Lower lobe of right lung (tissue), 2 donors: Measurements from ENCODE around the gene ST13. TPM values are rescaled to one million over a fixed set of nuclear protein-coding genes. Genes with fewer than 3 reads are reported as not detected.

Source experiments
- ATAC-seq, 2 donors: fragments of 200-7000 bp; cut with Tn5 transposase; one replicate each; pipeline ENCODE4 v1.9.1; 2020 to 2022; ENCODE audit warnings: mild to moderate bottlenecking in 2 of 2, moderate library complexity in 2 of 2
- DNase-seq: peaks from one replicate; pipeline ENCODE4 v3.0.0-alpha.2; 2020
- H3K27ac ChIP-seq: fragments of 200-600 bp; one replicate; pipeline ENCODE4 v1.8.0; 2022
- H3K27me3 ChIP-seq: fragments of 200-600 bp; one replicate; pipeline ENCODE4 v1.8.0; 2022; ENCODE audit warnings: low read depth
- H3K36me3 ChIP-seq: fragments of 200-600 bp; one replicate; pipeline ENCODE4 v1.8.0; 2022; ENCODE audit warnings: mild to moderate bottlenecking
- H3K4me1 ChIP-seq: fragments of 200-600 bp; one replicate; pipeline ENCODE4 v1.8.0; 2022
- H3K4me3 ChIP-seq: fragments of 200-600 bp; one replicate; pipeline ENCODE4 v1.8.0; 2022; ENCODE audit warnings: mild to moderate bottlenecking
- H3K9me3 ChIP-seq: fragments of 200-600 bp; one replicate; pipeline ENCODE4 v1.8.0; 2022
- intact Hi-C: fragments of 100-400 bp; cut with DNase I; formaldehyde crosslinking; loops from one replicate; pipeline ENCODE4 v1.11.0; 2022
- total RNA-seq: library from RNA; stranded (reverse); fragmentation: NEBNext Ultra II Directional; extraction: Animal tissue kit (Norgen Biotek cat#: 25700); gene quantifications from one replicate; pipeline ENCODE4 v1.2.1, GENCODE V29; 2021
- TF ChIP-seq, protein P1 (sequence below): fragments of 200-600 bp; IDR thresholded peaks from one replicate; pipeline ENCODE4 v1.8.0; 2022; ENCODE audit warnings: antibody characterized with exemption, mild to moderate bottlenecking
- donor health status: DM: no; HTN: yes; CAD: no; lungs with severe emphysema.

Gene ST13
- total RNA-seq, 1 donor from 2014 or later, result 237 TPM

DNA sequence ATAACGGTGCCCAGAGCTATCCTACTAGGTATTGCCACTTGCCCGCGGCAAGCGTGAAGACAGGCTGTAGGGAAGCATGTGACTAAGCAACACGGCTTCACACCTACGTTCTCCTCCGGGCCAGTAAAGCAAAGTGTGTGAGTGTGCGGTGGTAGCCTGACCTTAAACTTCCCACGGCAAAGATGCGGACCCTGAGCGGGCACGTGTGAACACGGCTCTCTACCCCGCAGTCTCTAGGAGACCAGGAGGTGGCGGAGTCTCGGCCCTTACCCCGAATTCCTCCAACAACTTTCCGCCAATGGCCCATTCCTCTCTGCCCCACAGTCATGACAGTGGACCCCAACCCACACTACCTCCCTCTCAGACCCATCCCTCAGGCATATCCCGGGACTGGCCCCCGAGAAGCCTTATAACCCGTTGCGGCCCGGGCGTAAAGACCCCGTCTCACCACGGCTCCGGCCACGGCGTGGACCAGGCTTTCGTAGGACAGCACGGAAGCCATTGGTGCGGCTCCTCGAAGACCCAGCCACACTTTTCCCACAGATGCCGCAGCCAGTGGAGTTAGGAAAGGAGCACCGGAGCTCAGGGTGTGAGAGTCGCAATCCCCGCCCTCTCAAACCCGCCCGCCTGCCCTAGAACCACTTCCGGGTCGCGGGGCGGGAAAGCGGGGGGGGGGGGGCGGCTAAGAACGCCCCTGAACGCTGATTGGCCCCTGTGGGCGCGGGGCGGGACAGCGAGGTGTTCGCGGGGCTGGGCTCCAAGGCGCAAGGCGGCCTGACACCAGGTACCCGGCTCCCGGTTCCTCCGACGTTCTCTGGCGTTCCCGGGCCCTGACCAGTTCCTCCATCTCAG is 37.5 kb downstream of the ST13 start, which contains the start of gene SLC25A17:
TSS of gene SLC25A17 (minus strand) at position 600 of the 852 bp plus-strand sequence. CDS start at position 502, 98 bp downstream.
- H3K4me3 ChIP-seq, result peak within 1 kb of the TSS; percentile 97
- intact Hi-C loops, result no loop called here
- no peaks in the 10 kb centered on the region for H3K9me3 ChIP-seq
- H3K27ac ChIP-seq, result peak within 1 kb of the TSS; percentile 77
- H3K36me3 ChIP-seq, result peaks cover 17% of the 10 kb centered on the region
- peaks cover 24% of the 10 kb centered on the region for H3K4me1 ChIP-seq
- peak; percentile 92 for DNase-seq
- peak; percentile 97 to 98 for ATAC-seq
- TF ChIP-seq, protein P1, sequence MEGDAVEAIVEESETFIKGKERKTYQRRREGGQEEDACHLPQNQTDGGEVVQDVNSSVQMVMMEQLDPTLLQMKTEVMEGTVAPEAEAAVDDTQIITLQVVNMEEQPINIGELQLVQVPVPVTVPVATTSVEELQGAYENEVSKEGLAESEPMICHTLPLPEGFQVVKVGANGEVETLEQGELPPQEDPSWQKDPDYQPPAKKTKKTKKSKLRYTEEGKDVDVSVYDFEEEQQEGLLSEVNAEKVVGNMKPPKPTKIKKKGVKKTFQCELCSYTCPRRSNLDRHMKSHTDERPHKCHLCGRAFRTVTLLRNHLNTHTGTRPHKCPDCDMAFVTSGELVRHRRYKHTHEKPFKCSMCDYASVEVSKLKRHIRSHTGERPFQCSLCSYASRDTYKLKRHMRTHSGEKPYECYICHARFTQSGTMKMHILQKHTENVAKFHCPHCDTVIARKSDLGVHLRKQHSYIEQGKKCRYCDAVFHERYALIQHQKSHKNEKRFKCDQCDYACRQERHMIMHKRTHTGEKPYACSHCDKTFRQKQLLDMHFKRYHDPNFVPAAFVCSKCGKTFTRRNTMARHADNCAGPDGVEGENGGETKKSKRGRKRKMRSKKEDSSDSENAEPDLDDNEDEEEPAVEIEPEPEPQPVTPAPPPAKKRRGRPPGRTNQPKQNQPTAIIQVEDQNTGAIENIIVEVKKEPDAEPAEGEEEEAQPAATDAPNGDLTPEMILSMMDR, result peak; percentile 39
- H3K27me3 ChIP-seq, result no peaks in the 10 kb centered on the region

DNA sequence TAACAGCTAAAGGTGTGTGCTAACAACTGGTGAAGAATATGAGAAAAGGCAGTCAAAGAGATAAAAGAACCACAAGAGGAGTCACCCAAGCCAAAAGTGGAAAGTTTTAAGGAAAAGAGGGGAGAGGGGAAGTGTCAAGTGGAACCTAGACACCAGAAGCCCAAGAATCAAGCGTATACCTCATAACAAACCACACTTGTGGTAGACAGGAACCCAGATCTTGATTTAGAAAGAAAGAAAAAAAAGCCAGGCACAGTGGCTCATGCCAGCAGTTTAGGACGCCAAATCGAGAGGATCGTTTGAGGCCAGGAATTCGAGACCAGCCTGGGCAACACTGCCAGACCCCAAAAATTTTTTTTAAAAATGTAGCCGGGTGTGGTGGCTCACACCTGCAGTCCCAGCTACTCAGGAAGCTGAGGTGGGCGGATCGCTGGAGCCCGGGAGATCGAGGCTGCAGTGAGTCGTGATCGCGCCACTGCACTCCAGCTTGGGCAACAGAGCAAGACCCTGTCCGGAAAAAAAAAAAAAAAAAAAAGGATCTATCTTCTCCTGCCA is 38.2 kb downstream of the ST13 start:
- TF ChIP-seq, protein P1, result no peak
- Histone ChIP-seq H3K9me3 (no peaks in the 10 kb centered on the region), H3K4me1 (peaks cover 24% of the 10 kb centered on the region), H3K27ac (peak overlapping the region; percentile 77), H3K4me3 (peak overlapping the region; percentile 97), H3K36me3 (peaks cover 11% of the 10 kb centered on the region), H3K27me3 (no peaks in the 10 kb centered on the region)
- intact Hi-C loops, result no loop called here
- ATAC-seq (no peak), DNase-seq (no peak)

DNA sequence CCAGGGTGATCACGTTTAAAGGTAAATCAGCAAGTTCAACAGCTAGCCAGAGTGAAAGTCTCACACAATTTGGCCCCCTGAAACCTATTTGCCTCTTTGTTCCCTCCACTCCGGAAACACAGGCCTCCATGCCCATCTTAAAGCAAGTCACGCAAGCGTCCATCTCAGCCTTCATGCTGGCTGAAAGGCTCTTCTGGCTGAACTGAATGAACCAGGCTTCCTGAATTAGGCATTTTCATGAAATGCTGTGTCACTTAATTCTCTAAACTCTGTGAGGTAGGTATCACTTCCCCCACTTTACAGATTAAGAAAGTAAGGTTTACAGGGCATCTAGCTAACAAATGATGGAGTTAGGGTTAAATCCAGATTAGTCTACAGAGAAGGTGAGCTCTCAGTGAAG is 38.7 kb downstream of the ST13 start:
- H3K4me1 ChIP-seq, result peaks cover 24% of the 10 kb centered on the region
- ATAC-seq (no peak), DNase-seq (no peak)
- peaks cover 6% of the 10 kb centered on the region for H3K36me3 ChIP-seq
- TF ChIP-seq, protein P1, result no peak
- H3K27me3 ChIP-seq, result no peaks in the 10 kb centered on the region
- H3K4me3 ChIP-seq, result peak overlapping the region; percentile 97
- intact Hi-C loops, result no loop called here
- H3K9me3 ChIP-seq, result no peaks in the 10 kb centered on the region
- H3K27ac ChIP-seq, result no peak overlapping the region

DNA sequence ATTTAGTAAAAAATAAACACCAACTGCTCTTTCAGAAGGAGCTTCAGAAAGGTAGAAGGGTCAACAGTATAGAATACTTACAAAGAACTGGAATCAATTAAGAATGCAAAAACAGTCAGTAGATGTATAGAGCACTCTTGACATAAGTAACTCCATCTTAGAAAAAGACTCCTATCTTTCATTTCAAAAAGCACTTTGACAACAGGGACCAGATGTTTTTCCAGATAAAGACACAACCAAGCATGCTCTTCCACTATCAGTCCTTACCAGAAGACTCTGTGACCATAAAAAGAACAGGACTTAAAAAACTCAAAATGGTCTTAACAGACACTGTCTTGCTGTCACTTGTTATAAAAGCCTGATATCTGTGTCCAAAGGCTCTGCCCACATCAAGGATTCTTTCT is 42.5 kb downstream of the ST13 start:
- DNase-seq (no peak), ATAC-seq (no peak)
- Histone ChIP-seq H3K27ac (no peak overlapping the region), H3K27me3 (no peaks in the 10 kb centered on the region), H3K4me1 (peaks cover 22% of the 10 kb centered on the region), H3K4me3 (no peak overlapping the region), H3K36me3 (no peaks in the 10 kb centered on the region), H3K9me3 (no peaks in the 10 kb centered on the region)
- TF ChIP-seq, protein P1, result no peak
- intact Hi-C loops, result no loop called here

DNA sequence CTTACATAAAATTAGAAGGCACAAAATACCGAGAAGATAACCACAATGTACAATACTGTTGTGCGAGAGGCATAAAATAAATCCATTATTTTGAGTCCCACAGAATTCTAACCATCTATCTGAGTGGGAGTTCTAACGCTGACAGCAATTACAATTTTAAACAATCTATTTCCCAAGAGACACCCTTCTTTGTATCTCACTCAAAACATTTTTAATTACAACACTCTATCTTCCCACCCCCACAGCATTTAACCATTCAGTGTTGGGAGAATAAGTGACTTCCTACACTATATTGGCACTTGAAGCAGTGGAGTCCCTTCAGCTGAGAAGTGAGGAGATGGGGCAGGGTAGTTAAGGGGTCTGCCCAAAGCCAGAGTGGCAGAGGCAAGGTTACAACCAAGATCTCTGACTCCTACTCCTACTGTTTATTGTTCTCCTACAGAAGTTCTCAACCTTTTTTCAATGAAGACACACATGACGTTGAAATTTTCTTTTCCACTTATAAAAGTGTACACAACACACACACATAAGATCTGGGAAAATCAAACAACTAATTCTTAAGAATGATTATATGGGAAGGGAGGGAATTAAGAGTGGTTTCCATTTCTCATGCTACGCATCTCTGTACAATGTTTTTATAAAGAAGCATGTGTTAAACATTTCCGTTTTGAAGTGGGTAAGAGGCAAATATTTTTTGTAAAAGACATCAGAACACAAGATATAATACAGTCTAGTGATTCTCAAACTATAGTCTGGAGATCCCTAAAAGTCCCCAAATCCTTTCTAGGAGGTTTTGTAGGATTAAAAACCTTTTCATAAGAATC is 48.2 kb downstream of the ST13 start:
- Histone ChIP-seq H3K27ac (no peak overlapping the region), H3K4me3 (no peak overlapping the region), H3K36me3 (no peaks in the 10 kb centered on the region), H3K4me1 (peaks cover 8% of the 10 kb centered on the region), H3K27me3 (no peaks in the 10 kb centered on the region), H3K9me3 (no peaks in the 10 kb centered on the region)
- intact Hi-C loops, result no loop called here
- TF ChIP-seq, protein P1, result no peak
- ATAC-seq (peak in 1 of 2 donors; percentile 62), DNase-seq (no peak)
